GM10266 (cell line): ENCODE data around the gene DLEC1.

ENCODE experiments used
- DNase-seq: peaks from one replicate; pipeline ENCODE4 v3.0.0; 2012; ENCODE audit errors: extremely low spot score
- TF ChIP-seq, protein P1 (sequence below): IDR thresholded peaks from 2 replicates; pipeline ENCODE4 v1.5.1; 2012; ENCODE audit warnings: mild to moderate bottlenecking, low read depth; ENCODE audit not compliant: control insufficient read depth, insufficient read depth; ENCODE audit errors: missing control alignments

The DLEC1 gene

DNA sequence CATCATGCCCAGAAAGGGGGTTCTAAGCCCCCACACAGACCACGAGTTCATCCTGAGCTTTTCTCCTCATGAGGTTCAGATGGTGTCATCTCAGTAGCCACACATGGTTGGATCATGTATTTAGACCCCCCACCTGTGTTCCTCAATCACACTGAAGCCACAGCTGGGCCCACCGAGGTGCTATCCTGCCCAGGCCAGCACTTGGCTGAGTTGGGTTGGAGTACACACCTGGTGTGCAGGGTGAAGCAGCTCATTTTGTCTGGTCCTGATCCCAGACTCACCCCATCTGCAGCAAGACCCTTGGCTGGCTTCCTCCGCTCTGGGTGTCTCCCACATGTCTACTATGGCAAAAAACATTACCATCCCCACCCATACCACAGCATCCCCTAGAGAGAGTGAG lies 56.0 kb downstream of the DLEC1 start:
- no peak for DNase-seq
- TF ChIP-seq, protein P1, sequence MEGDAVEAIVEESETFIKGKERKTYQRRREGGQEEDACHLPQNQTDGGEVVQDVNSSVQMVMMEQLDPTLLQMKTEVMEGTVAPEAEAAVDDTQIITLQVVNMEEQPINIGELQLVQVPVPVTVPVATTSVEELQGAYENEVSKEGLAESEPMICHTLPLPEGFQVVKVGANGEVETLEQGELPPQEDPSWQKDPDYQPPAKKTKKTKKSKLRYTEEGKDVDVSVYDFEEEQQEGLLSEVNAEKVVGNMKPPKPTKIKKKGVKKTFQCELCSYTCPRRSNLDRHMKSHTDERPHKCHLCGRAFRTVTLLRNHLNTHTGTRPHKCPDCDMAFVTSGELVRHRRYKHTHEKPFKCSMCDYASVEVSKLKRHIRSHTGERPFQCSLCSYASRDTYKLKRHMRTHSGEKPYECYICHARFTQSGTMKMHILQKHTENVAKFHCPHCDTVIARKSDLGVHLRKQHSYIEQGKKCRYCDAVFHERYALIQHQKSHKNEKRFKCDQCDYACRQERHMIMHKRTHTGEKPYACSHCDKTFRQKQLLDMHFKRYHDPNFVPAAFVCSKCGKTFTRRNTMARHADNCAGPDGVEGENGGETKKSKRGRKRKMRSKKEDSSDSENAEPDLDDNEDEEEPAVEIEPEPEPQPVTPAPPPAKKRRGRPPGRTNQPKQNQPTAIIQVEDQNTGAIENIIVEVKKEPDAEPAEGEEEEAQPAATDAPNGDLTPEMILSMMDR = no peak

DNA sequence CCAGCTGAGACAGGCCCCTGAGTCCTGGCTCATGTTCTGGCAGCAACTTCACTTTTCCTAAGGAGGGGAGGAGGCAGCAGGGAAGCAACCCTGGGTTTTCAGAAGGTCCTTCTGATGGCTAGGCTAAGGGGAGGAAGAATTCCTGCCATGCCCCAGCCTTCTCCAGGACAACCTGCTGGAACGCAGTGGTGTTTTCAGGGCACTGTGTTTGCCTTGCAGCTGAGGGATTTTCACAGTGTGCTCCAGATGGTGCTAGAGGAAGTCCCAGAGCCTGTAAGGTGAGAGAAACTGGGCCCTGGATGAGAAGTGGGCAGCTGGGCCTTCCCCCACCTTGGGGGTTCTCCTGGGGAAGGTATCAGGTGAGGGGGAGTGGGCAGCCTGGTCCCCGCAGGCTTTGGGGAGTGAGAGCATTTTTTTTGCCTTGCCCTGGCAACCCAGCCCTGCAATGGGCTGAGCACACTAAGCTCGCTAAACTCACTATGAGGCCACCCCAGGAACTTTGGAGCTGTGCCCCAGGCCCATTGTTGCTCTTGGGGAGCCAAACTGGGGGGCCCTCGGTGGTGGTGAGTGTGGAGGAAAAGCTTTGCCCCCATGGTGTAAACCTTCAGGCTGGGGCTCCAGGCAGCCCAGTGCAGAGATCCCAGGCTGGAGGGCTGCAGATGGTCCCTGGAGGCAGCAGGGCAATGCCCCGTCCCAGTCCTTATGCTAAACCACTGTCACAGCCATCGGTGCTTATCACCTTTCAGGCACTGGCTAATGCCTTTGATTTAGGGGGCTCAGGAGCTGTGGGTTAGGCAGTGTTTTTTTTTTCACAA lies 56.9 kb downstream of the DLEC1 start:
- DNase-seq = no peak

DNA sequence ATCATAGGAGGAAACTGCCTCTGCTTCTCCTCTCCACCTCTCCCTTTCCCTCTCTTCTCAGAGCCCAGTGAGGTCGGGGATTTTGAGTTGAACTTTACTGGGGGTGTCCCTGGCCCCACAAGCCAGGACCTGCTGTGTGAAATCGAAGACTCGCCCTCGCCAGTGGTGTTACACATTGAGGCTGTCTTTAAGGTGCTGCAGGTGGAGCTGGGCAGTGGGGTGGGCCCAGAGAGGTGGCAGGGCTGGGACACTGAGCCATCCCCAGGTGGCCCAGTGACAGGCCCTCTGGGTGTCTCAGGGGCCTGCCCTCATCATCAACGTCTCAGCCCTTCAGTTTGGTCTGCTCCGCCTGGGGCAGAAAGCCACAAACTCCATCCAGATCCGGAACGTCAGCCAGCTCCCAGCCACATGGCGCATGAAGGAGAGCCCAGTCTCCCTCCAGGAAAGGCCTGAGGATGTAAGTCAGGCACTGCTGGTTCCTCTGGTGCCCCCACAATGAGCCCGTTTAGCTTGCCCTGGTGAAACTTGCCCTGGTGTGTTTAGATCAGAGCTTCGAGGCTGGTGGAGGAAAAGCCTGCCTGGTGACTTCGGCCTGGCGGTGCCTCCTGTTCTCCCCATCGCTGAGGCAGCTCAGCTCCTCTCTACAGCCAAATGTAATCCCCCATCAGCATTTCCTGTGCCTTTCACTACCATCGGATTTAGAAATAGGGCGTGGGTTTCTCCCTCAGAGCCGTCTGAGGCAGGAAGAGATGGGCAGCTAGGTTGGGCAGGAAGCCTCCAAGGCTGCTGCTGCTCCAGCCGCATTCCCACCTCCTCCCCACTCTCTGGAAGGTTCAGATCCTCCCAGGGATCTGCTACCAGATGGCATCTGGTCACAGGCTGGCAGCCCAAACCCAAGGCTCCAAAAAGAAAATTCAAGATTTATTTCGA lies 58.7 kb downstream of the DLEC1 start:
- TF ChIP-seq, protein P1 = no peak
- no peak for DNase-seq

More for the DNA sequence above, 56.9 kb downstream of the DLEC1 start:
- TF ChIP-seq, protein P1 = no peak

DNA sequence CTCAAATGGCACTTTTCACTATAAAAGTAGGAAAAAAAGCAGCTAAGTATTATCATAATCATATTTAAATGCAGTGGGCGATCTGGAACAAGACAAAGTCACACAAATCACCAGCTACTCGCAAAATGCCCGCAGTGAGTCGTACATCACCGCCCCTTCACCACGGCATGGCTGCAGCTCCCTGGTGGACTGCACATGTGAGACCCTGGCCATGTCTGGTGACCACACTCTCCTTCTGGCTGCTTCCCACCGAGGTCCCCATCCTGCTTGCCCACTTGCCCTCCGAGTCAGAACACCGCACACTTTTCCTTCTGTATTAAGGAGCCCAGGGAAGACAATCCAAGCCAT lies 59.3 kb downstream of the DLEC1 start:
- no peak for DNase-seq
- TF ChIP-seq, protein P1 = no peak

DNA sequence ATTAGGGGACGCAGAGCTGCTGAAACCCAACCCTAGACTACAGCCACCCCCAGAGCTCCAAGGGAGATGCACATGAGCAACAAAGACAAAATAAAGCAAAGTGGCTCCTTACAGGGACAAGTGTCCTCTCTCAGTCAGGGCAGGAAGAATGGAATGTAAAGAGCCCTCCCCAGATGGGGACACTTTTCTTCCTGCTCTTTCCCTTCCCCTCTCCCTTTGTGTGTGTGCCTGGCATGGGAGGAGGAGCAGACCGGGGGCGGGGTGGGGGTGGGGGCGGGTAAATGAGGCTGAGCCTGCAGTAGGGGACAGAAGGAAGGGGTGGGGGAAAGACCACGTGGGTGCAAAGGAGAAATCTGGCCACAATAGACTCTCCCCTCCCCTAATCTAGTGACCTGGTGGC lies 60.5 kb downstream of the DLEC1 start:
- TF ChIP-seq, protein P1 = no peak
- no peak for DNase-seq

- TF ChIP-seq, protein P1 = no peak
- no peak for DNase-seq
Measured at GRCh38 chr3:38100498-38100897, 61.5 kb downstream of the DLEC1 start.
